Cardiac fibroblast (primary cell): ENCODE measurements around the gene BACE2.
"Not testable (repeated sequence)": the region's sequence is repeated elsewhere in the genome, so short reads cannot be mapped to it uniquely, and the experiment has no call there.

Experiments used
- DNase-seq, 2 donors: peaks; one replicate each; pipeline versions ENCODE4 v3.0.0 to v3.0.0-alpha.2; 2010; ENCODE audit warnings: low read depth in 2 of 2
- H3K4me3 ChIP-seq, 2 donors: replicated peaks in 1 of 2; 1 replicate in 1 of 2; 2 replicates in 1 of 2; pipeline ENCODE4 v1.5.1; 2011; ENCODE audit warnings: low read depth in 2 of 2, low read length in 2 of 2, mild to moderate bottlenecking in 2 of 2, moderate library complexity in 1 of 2
- CTCF ChIP-seq: IDR thresholded peaks from one replicate; pipeline ENCODE4 v1.5.1; 2011; ENCODE audit warnings: low read depth, mild to moderate bottlenecking, low read length, inconsistent platforms

The BACE2 gene

GRCh38 chr21:41250519-41250918, 82.6 kb downstream of the BACE2 start:
- peak; percentile 37 to 61 for DNase-seq
- TF ChIP-seq CTCF: no peak

DNA sequence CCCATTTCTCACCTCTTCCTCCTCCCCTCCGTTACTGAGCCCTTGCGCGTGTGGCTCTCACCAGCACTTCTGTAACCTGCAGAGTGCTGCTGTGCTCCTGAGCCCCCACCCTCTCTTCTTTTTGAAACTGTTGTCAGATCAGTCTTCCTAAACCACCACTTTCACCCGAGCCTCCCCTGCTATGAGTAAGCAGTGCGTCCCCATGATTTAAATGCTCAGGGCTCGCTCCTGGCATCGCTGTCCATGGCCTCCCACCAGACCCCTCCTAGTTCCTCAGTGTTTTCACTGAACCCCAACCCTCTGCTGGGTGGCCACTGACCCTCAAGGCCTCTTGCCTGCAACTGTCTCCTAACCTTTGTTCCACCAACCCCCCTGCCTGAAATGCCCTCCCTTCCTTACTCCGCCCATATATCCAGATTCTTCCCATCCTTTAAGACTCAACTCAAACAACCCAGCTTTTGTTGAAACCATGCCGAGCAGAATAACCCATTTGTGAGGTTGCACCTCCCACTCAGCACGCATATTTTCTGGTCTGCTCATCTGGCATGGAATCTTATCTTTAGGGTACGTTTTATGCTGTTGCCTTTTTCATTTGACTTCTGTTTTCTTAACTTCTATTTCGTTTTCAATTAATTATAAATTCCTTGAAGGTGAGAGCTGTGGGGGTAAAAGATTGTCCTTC, 84.1 kb downstream of the BACE2 start:
- DNase-seq: peak; percentile 52 to 59
- no peak for TF ChIP-seq CTCF
- no peak overlapping the region for H3K4me3 ChIP-seq

More at GRCh38 chr21:41250519-41250918, 82.6 kb downstream of the BACE2 start:
- no peak overlapping the region for H3K4me3 ChIP-seq

DNA sequence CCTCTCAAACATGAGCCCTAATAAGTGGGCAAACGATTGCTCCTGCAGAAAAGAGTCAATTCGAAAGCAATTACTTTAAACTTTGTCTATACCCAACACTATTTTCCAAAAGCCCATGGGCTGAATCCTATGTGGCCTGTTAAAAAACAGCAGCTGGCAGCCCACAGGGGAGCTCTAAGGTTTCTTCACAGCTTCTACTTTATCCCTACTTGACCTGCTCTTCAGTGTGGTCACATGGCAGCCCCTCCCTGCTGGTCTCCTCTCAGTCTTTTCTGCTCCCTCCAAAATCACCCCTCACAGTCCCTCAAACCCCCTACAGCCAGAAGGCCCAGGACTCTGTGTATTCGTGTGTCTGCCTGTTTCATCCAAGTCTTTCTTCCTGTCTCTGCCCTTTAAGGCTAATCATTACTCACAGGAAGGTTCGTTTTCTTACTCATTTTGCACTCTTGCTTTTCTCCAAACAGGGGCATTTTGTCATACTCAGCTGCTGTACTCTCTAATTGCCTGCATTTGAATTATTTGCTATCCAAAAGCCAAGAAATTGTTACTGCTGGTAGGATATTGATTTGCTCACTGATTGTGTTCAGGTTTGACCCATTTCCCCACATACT, 86.2 kb downstream of the BACE2 start:
- H3K4me3 ChIP-seq: no peak overlapping the region
- peak in 1 of 2 donors; percentile 51 for DNase-seq
- no peak for TF ChIP-seq CTCF

GRCh38 chr21:41255190-41255589, 87.2 kb downstream of the BACE2 start:
- no peak for TF ChIP-seq CTCF
- H3K4me3 ChIP-seq: no peak overlapping the region

GRCh38 chr21:41256231-41256630, 88.3 kb downstream of the BACE2 start:
- DNase-seq, H3K4me3 ChIP-seq: not testable (repeated sequence)

More at GRCh38 chr21:41255190-41255589, 87.2 kb downstream of the BACE2 start:
- no peak for DNase-seq

GRCh38 chr21:41256771-41257702, 89.1 kb downstream of the BACE2 start:
- TF ChIP-seq CTCF: no peak
- no peak overlapping the region for H3K4me3 ChIP-seq
- no peak for DNase-seq

DNA sequence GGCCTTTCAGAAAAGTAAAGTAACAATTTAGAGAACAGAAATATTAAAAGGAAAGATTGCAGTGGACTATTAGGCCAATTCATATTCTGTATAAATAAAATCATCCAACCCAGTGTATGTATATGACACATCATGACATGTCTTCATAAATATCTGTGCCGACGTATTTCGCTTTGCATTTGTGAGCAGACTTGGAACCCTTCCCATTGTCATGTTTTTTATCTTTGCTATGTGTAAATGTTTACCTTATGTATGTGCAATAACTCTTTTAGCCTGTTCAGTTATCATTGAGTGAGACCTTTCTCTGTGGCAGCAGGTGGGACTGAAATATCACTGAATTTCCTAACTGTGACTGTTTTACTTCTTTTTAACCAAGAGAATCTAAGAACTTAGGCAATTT, 90.7 kb downstream of the BACE2 start:
- DNase-seq: peak in 1 of 2 donors; percentile 46
- no peak for TF ChIP-seq CTCF
- no peak overlapping the region for H3K4me3 ChIP-seq
